ENCODE data around the gene DACT3. TPM values are rescaled to one million over a fixed set of nuclear protein-coding genes. Genes with fewer than 3 reads are reported as not detected.

DACT3 gene
- total RNA-seq, 1 experiment from 2014 or later = 0.75 TPM

DNA sequence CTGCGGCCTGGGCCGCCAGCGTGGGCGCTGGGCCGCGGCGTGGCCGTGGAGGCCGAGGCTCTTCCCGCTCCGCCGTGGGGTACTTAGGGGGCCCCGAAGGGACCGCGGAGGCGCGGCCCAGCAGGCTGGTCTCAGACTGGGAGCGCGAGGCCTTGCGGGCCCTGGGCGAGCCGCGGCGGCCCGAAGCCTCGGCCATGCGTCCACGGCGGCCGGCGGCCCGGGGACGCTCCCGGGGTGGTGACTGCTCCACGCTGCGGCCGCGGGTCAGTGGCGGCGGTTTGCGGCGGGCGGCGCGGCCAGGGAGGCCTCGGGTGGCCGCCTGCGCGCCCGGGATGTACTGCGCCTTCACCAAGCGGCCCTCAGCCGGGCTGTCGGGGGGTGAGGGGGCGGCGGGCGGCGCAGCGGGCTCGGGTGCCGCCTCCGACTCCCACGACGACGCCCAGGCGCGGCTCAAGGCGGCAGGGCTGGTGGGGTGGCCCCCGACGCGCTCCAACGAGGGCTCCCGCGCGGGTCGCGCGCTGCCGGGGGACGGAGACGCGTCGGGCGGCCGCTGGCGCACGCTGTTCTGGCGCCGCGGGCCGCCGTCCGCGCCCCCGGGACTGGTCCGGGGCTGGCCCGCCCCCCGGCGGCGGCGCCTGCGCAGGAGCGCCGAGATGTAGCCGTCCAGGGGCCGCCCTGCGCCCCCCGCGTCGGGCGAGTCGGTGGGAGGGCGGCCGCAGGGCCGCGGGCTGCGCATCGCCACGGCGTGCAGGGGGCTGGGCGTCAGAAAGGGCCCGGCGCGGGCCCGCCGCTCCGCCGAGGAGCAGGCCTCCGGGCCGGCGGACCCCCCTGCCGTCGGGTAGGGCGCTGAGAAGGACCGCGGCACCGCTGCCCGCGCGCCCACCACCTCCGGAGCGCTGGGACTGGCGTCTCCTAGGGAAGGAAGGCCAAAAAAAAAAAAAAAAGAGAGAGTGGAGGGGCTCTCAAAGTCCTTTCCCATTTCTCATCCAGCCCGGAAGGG, 11.7 kb downstream of the DACT3 start:
- no peaks in the 10 kb centered on the region for H3K27me3 ChIP-seq (replicated peaks; ENCODE audit: control insufficient read depth, insufficient read depth, low read length)
- BruUV-seq (replicated peaks) = no TSS peak
- H3K27ac Mint-ChIP-seq (ENCODE audit: unreplicated experiment) = no peak overlapping the region

DNA sequence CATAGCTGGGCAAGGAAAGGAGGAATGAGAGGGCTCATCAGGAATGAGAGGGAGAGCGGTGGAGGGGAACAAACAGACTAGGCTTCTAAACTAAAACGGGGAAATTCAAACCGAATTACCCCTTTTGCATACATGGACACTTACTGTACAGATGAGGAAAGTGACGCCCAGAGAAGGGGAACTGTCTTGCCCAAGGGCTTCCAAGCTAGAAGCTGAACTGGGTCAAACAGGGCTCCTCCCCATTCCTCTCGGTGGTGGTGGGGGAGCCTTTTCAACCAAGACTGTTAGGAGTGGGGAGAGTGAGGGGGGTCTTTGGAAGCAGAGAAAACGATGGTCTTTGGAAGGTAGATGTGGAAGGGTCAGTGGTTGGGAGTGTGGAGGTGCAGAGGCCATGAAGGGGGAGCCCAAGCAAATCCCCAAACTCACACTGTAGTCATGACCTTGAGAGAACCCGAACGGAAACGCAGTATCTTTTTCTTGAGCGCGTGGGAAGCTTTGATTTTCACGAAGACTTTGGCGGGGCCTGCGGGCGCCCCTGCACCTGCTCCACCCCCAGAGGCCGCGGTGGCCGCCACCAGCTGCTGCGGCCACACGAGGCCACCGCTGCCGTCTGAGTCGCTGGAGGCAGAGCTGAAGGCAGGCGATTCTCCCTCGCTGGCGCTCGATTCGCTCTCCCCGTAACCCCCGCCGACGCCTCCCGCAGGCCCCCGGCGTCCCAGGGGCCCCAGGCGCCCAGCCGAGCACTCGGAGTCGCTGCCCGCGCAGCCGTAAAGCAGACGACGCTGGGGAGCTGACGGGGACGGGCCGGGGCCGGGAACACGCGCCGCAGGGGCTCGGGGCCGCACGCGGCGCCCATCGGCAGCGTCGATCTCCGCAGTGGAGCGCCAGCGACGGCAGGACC, 12.7 kb downstream of the DACT3 start:
- Histone ChIP-seq H3K4me1 (no peaks in the 10 kb centered on the region), H3K9me3 (no peaks in the 10 kb centered on the region), H3K27me3 (replicated peaks; ENCODE audit: control insufficient read depth, insufficient read depth, low read length) (no peaks in the 10 kb centered on the region), H3K36me3 (ENCODE audit: control insufficient read depth, insufficient read depth, low read length) (no peaks in the 10 kb centered on the region), H3K4me3 (ENCODE audit: low read depth, low read length) (no peak overlapping the region)
- no peaks in the 10 kb centered on the region for H3K9me3 Mint-ChIP-seq (ENCODE audit: unreplicated experiment)
- H3K27ac Mint-ChIP-seq (ENCODE audit: unreplicated experiment) = no peak overlapping the region
- ChIA-PET POLR2A (no interaction called here), CTCF (interaction anchor here (0.9 kb wide), 1 partner anchor 26 kb away, joined by 3 read pairs; no protein-coding TSS in a partner anchor)
- TF ChIP-seq, protein P1, sequence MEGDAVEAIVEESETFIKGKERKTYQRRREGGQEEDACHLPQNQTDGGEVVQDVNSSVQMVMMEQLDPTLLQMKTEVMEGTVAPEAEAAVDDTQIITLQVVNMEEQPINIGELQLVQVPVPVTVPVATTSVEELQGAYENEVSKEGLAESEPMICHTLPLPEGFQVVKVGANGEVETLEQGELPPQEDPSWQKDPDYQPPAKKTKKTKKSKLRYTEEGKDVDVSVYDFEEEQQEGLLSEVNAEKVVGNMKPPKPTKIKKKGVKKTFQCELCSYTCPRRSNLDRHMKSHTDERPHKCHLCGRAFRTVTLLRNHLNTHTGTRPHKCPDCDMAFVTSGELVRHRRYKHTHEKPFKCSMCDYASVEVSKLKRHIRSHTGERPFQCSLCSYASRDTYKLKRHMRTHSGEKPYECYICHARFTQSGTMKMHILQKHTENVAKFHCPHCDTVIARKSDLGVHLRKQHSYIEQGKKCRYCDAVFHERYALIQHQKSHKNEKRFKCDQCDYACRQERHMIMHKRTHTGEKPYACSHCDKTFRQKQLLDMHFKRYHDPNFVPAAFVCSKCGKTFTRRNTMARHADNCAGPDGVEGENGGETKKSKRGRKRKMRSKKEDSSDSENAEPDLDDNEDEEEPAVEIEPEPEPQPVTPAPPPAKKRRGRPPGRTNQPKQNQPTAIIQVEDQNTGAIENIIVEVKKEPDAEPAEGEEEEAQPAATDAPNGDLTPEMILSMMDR (IDR thresholded peaks at IDR 0.05; ENCODE audit: insufficient read depth in 1 of 2, low read depth in 1 of 2, low read length in 1 of 2, severe bottlenecking in 1 of 2, unreplicated experiment in 1 of 2) = no peak
- no peaks in the 10 kb centered on the region for H3K4me1 Mint-ChIP-seq (ENCODE audit: low read depth, unreplicated experiment)
- H3K4me3 Mint-ChIP-seq (ENCODE audit: unreplicated experiment) = no peak overlapping the region
- BruUV-seq (replicated peaks) = no TSS peak
- intact Hi-C loops (cut with micrococcal nuclease; ENCODE audit: unreplicated experiment) = no loop called here
- no peaks in the 10 kb centered on the region for H3K36me3 Mint-ChIP-seq (ENCODE audit: insufficient read depth, unreplicated experiment)
- no peak for DNase-seq
- H3K27me3 Mint-ChIP-seq (ENCODE audit: insufficient read depth, unreplicated experiment) = no peaks in the 10 kb centered on the region

More for the DNA sequence above, 11.7 kb downstream of the DACT3 start:
- Mint-ChIP-seq H3K4me3 (ENCODE audit: unreplicated experiment) (no peak overlapping the region), H3K9me3 (ENCODE audit: unreplicated experiment) (no peaks in the 10 kb centered on the region), H3K4me1 (ENCODE audit: low read depth, unreplicated experiment) (no peaks in the 10 kb centered on the region), H3K27me3 (ENCODE audit: insufficient read depth, unreplicated experiment) (no peaks in the 10 kb centered on the region), H3K36me3 (ENCODE audit: insufficient read depth, unreplicated experiment) (peaks cover 5% of the 10 kb centered on the region)
- POLR2A ChIA-PET = no interaction called here
- intact Hi-C loops (cut with micrococcal nuclease; ENCODE audit: unreplicated experiment) = no loop called here
- TF ChIP-seq, protein P1 (IDR thresholded peaks at IDR 0.05; ENCODE audit: insufficient read depth in 1 of 2, low read depth in 1 of 2, low read length in 1 of 2, severe bottlenecking in 1 of 2, unreplicated experiment in 1 of 2) = no peak
- Histone ChIP-seq H3K36me3 (ENCODE audit: control insufficient read depth, insufficient read depth, low read length) (no peaks in the 10 kb centered on the region), H3K4me1 (no peaks in the 10 kb centered on the region), H3K9me3 (no peaks in the 10 kb centered on the region), H3K4me3 (ENCODE audit: low read depth, low read length) (no peak overlapping the region)
- DNase-seq = no peak
- CTCF ChIA-PET = no interaction called here

DNA sequence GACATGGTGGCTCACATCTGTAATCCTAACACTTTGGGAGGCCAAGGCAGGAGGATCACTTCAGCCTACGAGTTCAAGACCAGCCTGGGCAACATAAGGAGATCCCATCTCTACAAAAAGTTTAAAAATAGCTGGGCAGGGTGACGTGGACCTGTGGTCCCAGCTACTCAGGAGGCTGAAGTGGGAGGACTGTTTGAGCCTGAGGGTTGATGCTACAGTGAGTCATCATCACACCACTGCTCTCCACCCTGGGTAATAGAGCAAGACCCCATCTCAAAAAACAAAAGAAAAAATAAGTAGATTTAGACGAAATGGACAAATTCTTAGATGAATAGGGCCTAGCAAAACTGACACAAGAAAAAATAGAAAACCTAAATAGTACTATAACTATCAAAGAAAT, 14.6 kb downstream of the DACT3 start:
- TF ChIP-seq, protein P1 (IDR thresholded peaks at IDR 0.05; ENCODE audit: insufficient read depth in 1 of 2, low read depth in 1 of 2, low read length in 1 of 2, severe bottlenecking in 1 of 2, unreplicated experiment in 1 of 2) = no peak
- no TSS peak for BruUV-seq (replicated peaks)
- Histone ChIP-seq H3K4me1 (no peaks in the 10 kb centered on the region), H3K27me3 (replicated peaks; ENCODE audit: control insufficient read depth, insufficient read depth, low read length) (no peaks in the 10 kb centered on the region), H3K36me3 (ENCODE audit: control insufficient read depth, insufficient read depth, low read length) (no peaks in the 10 kb centered on the region), H3K9me3 (no peaks in the 10 kb centered on the region), H3K4me3 (ENCODE audit: low read depth, low read length) (no peak overlapping the region)
- Mint-ChIP-seq H3K27ac (ENCODE audit: unreplicated experiment) (no peak overlapping the region), H3K27me3 (ENCODE audit: insufficient read depth, unreplicated experiment) (peaks cover 4% of the 10 kb centered on the region), H3K36me3 (ENCODE audit: insufficient read depth, unreplicated experiment) (no peaks in the 10 kb centered on the region), H3K9me3 (ENCODE audit: unreplicated experiment) (no peaks in the 10 kb centered on the region), H3K4me3 (ENCODE audit: unreplicated experiment) (no peak overlapping the region), H3K4me1 (ENCODE audit: low read depth, unreplicated experiment) (no peaks in the 10 kb centered on the region)
- DNase-seq = no peak
- ChIA-PET POLR2A (no interaction called here), CTCF (no interaction called here)
- intact Hi-C loops (cut with micrococcal nuclease; ENCODE audit: unreplicated experiment) = no loop called here

Measured in Caco-2 (cell line).